GM18861 (cell line): Measurements from ENCODE around the gene CRIP1.

Experiments used
- ATAC-seq: cut with Tn5 transposase; IDR thresholded peaks from one replicate; pipeline ENCODE4 v1.9.1; 2021; ENCODE audit not compliant: unreplicated experiment

Gene CRIP1, protein sequence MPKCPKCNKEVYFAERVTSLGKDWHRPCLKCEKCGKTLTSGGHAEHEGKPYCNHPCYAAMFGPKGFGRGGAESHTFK

GRCh38 chr14:105486163-105486973, at the start of gene CRIP1:
TSS of gene CRIP1 (plus strand) at chr14:105486886. CDS start at chr14:105487260, 374 bp downstream.
- ATAC-seq: no peak

DNA sequence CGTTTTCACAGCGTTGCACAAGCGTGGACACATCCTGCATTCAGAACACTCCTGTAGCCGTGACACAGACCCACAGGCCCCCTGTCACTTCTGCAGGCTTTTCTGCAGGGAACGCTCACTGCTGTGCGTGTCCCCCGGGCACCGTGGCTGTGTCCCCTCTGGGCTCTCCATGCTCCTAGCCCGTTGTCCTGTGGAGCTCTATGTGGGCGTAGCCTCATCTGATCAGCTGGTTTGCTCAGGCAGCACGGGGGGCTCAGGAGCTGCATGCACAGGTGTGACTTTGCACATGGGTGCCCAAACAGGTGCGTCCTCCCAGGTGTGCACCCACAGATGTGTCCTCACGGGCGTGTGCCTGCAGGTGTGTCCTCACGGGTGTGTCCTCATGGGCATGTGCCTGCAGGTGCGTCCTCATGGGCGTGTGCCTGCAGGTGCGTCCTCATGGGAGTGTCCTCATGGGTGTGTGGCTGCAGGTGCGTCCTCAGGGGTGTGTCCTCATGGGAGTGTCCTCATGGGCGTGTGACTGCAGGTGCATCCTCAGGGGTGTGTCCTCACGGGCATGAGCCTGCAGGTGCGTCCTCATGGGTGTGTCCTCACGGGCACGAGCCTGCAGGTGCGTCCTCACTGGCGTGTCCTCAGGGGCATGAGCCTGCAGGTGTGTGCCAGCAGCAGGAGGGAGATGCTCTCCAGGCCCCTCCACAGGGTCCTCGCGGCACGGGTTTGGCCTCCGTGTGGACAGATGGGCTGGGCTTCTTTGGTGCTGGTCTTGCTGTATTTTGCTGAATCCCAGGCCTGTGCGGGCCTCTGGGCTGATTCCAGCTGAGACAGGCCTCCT, 49.6 kb upstream of the CRIP1 start:
- no peak for ATAC-seq

GRCh38 chr14:105437723-105438500, 48.8 kb upstream of the CRIP1 start:
- ATAC-seq: no peak

DNA sequence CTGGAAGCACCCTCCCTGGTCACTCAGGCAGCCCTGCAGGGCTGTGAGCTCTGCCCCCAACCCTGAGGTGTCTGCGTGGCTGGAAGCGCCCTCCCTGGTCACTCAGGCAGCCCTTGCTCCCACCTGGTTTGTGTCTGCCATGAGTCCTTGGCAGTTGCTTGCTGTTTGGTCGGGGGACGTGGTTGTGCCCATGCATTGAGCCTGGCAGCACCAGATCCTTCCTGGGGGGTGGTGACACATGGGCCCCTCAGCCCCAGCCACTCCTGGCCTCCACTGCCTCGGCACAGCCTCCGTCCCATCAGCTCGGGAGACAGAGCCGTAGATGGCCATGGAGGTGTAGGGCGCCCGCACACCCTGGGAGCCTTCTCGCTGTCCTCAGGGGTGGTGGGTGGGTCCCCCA, 47.5 kb upstream of the CRIP1 start:
- ATAC-seq: no peak

DNA sequence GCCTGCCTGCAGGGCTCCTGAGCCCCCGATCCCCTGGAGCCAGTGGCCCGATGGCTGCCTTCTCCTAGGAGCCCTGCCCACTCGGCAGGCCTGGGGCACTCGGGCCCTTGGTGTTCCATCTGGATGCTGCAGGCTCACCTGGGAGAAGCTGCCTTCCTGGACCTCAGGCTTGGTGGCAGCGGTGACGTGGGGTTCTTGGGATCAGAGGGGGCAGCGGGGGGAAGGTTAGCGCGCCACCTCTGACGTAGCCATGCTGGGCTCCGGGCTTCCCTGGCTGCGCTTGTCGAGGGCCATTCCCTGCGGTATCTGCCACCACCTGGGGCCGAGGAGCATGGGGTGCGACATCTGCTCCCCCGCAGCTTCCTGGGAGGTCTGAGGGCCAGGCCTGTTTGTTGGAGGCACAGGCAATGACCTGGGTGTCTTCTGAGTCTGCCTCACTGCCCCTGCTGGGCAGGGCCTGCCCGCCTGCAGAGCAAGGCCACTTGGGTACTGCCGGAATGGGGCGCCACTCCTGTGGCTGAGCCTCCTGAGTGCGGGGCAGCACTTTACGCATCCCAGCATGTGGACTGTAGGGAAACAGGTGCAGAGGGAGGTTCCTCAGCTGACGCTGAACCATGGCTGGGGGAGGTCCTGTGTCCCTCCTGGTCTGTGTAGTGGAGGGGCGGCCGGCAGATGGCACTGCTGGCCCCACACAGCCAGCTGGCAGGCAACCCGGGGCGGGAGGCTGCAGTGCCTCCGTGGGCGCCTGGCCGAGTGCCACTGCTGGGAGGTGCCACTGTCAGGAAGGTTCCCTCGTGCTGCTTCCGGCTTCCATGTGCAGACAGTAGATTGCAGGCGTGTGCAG, 46.8 kb upstream of the CRIP1 start:
- ATAC-seq: no peak

GRCh38 chr14:105440554-105440900, 46.2 kb upstream of the CRIP1 start:
- ATAC-seq: no peak

GRCh38 chr14:105440992-105441391, 45.7 kb upstream of the CRIP1 start:
- ATAC-seq: no peak

- no peak for ATAC-seq
Measured at GRCh38 chr14:105442125-105442524, 44.6 kb upstream of the CRIP1 start.

- no peak for ATAC-seq
Measured at GRCh38 chr14:105442834-105443233, 43.9 kb upstream of the CRIP1 start.

GRCh38 chr14:105444859-105445258, 41.8 kb upstream of the CRIP1 start:
- ATAC-seq: no peak

DNA sequence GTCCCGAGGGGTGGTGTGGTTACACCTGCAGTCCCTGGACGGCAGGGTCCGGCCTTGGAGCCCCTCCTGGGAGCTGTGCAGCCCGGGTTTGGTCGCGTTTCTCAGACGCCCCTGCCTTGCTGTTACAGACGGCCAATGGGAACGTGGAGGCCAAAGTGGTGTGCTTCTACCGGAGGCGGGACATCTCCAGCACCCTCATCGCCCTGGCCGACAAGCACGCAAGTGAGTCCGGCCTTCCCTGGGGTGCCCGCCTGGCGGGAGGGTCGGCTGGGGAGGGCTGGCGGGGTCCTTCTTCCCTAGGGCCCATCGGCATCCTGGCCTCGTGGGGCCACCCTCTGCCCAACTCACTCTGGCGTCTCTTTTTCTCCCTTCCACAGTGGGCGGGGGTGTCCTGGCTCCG, 41.4 kb upstream of the CRIP1 start:
- ATAC-seq: no peak

DNA sequence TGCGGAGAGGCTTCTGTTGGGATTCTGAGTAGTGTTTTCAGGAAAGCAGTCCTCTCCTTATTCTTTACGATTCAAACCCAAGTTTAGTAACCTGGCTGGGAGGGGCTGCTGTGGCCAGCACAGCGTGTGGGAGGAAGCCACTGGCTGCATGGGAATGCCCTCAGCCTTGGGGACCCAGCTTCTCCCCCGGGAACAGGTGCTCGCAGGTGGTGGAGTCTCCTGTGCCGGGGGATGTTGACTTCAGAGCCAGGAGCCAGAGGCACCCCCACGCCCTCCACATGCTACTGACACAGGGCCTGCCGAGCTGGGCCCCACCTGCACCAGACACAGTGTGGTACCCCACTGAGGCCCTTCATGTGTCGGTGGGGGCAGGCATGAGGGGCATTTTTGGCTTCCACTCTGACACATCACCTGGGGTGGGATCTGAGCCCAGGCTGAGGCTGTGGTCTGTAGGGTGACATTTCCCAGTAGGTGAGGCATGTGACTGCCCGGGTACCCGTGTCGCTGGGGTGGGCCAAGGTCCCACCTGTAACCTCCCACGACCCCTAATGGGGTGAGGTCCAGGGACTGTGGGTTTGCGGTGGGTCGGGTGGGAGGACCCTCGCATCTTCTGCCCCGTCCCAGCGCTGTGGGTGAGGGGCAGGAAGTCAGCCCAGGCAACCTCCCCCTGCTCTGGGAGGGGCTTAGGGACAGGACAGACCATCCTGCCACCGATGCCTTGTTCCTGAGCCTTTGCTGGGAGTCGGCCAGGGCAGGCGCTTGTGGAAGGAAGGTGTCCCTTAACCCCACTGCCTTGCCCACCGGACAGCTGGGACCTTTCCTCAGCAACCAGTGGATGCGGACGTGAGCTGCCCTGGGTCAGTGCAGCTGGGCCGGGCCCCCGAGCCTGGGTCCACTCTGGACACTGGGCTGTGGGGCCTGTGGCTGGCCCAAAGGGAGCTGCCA, 40.5 kb upstream of the CRIP1 start:
- no peak for ATAC-seq

DNA sequence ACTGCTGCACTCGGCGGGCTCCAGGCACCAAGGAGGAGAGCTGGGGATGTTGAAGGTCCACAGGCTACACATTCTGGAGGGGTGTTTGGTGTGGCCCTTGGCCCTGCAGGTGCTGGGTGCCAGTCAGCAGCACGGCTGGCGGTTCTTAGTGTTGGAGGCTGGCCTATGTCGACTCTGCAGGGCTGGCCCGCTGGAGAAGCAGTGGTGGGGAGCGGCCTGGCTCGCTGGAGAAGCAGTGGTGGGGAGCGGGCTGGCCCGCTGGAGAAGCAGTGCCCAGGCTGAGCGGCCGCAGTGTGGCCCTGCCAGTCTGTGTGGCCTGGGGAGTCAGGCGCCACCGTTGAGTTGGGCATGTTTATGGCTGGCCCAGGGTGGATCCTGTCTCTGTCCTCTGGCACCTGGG, 39.7 kb upstream of the CRIP1 start:
- ATAC-seq: no peak

- no peak for ATAC-seq
Measured at GRCh38 chr14:105447651-105448640, 38.7 kb upstream of the CRIP1 start.

GRCh38 chr14:105448706-105449111, 38.0 kb upstream of the CRIP1 start:
- no peak for ATAC-seq

- ATAC-seq: no peak
Measured at GRCh38 chr14:105449276-105450122, 37.2 kb upstream of the CRIP1 start.

DNA sequence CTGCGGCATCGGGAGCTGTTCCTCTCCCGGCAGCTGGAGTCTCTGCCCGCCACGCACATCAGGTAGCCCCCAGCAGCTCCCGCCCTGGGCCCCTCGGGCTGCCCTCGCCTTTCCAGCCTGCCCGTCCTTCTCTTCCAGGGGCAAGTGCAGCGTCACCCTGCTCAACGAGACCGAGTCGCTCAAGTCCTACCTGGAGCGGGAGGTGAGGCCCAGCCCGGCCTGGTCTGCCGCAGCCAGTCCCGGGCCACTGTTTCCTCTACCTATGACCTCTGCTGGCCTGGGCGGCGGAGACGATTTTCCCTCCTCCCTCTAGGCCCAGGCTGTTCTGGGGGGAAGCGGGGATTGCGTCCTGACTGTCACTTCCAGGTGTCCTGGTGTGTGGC, 36.6 kb upstream of the CRIP1 start:
- ATAC-seq: no peak
